Activated naive CD4-positive, alpha-beta T cell treated with anti-CD3 and anti-CD28 coated beads, Interleukin-2, amount 50 U/mL, for 16 hours (primary cell): ENCODE data around the gene EREG.
"Not testable (repeated sequence)": the region's sequence is repeated elsewhere in the genome, so short reads cannot be mapped to it uniquely, and the experiment has no call there.

Experiments used
- DNase-seq: peaks from one replicate; pipeline ENCODE4 v3.0.0-alpha.2; 2020

EREG gene, protein sequence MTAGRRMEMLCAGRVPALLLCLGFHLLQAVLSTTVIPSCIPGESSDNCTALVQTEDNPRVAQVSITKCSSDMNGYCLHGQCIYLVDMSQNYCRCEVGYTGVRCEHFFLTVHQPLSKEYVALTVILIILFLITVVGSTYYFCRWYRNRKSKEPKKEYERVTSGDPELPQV

DNA sequence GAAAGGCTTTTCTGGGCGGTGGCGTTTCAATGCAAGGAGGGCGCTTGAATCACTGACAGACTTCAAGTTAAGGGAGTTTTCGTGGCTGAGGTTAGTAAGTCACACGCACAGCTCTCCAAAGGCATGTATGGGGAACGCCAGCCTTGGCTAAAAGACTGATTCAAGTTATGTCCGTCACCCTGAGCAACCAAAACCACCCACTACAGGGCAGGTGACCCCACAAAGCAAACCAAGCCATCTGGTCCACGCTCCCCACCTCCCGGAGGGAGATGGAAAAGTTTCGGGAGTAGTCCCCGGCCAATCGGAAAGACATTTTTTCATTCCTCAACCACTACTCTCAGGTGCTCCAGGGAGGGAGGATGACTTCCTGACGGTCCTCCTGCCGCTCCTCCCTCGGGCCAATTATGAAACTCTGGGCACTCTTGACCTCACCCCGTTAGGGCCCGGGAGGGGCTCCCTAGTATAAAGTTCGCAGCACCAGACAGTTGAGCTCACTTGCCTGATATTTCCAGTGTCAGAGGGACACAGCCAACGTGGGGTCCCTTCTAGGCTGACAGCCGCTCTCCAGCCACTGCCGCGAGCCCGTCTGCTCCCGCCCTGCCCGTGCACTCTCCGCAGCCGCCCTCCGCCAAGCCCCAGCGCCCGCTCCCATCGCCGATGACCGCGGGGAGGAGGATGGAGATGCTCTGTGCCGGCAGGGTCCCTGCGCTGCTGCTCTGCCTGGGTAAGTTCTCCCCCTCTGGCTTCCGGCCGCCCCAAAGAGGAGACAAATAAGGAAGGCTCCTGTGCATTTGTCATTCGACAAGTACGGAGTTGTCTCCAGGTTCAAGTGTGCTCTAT, at the start of gene EREG:
Gene EREG, plus strand, starts transcription at position 494 of the 840 bp plus-strand sequence. Its CDS starts 164 bp downstream, at position 658.
- DNase-seq = no peak

DNA sequence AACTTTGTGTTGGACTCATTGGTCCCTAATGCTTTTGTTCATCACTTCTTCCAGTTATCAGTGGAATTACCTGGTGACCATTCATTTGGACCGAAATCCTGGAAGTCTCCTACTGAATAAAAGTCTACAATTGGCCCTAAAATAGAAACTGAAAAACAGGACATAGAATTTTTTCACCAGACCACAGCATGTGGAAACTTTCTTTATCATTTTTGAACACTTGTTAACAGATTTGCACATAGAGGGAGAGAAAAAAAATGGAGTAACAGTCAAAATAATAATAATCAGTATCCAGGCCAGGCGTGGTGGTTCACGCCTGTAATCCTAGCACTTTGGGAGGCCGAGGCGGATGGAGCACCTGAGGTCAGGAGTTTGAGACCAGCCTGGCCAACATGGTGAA, 49.6 kb upstream of the EREG start:
- no peak for DNase-seq

DNA sequence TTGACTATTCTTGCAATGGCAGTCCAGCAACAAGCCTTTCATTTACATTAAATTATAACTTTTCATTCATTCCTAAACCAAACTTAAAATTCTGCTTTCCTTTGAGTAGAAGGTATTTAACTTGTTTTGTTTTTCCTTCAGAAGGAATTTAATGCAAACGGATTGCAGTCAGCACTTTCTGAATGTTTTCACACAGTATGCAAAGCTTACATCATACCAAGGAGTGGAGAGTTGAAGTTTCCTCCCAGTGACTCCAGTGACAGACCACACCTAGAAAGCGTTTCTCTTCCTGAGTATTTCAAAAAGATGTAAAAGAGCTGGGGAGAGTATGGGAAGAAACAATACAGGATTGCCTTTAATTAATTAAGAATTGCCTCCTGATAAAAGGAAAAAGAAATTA, 48.5 kb upstream of the EREG start:
- DNase-seq = no peak

DNA sequence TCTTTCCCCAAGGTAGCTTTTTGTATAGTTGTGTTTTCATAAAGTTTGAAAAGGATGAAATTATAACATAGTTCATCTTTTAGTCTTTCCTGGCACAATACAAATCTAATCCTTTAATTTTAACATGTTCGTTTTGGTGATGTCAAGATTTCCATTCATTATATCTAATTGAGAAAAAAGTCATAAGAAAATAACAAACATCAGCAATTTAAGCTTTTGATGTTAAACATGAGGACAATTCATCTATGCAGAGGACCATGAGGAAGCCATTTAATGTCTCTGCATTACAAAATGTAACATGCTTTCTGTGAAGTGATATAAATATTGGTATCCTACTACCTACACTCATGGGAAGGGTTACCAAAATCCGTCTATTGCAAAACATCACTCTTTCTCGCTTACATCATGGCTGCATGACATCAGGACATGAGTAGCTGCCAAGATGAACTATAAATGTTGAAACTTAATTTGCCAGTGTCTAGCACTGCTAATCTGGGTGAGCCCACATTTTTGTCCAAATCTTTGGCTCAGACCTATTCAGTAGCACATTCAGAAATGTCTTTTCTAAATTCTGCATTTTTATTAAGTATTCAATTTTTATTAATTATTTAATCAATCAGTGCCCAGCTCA, 47.2 kb upstream of the EREG start:
- no peak for DNase-seq

DNA sequence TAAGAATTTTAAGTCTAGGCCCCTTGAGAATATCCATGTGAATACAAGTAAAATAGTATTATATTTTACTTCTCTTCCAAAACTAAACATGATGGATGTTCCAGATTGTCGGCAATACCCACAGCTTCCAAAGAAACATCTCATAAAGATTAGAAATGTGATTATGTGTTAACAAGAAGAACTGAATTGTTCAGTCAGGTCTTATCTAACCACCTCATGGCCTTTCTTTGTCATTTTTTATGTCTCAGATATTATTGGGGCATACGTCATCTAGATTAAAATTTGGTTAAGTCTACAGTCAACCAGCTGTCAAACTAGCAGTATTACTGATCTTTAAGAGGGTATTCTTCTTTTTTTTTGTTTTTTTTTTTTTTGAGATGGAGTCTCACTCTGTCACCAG, 46.7 kb upstream of the EREG start:
- no peak for DNase-seq

DNA sequence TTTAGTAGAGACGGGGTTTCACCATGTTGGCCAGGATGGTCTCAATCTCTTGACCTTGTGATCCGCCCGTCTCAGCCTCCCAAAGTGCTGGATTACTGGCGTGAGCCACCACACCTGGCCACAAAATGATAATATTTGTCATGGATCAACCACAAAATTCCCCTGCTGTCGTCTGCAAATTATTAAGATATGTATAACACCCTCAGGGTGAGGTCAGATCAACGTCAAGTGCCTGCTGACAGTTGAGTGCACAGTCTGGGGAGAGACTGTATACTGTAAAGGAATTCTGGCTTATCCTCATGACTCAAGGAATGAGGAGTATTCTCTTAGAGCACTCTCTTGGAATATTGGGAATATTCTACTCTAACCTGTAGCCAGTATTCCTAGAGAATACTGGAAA, 45.5 kb upstream of the EREG start:
- no peak for DNase-seq

DNA sequence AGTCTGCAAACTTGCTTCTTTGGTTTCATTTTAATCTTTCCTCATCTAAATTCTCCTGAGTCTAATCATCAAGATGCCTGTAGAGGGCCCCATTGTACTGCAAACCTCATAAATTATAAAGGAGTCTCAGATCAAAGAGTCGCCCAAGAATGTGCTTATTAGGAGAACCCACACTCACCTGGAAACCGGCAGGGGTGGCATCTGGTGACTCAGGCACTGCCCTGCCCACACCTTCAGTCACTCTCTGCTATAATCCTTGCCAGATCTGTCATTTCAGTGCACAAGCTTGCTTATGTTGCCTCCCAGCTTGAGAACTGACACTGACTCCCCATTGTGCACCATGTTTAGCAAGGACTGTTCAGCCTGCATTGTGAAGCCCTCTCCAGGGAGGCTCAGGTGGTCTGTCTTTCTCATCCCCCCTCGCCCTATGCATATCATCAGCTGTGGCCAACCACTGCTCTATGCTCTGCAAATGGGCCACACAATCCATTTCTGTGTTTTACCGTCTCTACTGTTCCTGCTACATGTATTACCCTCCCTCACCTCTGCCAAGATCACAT, 44.3 kb upstream of the EREG start:
- peak; percentile 40 for DNase-seq

DNA sequence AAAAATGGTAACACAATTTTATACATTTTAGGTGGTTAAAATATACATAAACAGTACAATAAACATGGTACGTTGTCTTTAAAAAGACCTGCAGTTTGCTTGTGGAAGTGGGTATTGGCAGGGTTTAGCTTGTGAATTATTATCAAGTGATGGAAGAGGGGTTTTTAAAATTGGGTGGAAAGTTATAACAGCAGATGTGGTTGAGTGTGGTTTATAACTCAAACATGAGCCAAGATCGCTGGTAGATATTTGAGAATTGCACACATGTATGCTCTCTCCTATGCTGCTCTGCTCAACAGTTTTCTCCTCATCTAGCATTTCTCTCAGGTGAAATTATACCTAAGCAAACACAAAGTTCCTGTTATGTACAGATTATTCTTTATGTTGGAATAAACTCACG, 42.6 kb upstream of the EREG start:
- no peak for DNase-seq

DNA sequence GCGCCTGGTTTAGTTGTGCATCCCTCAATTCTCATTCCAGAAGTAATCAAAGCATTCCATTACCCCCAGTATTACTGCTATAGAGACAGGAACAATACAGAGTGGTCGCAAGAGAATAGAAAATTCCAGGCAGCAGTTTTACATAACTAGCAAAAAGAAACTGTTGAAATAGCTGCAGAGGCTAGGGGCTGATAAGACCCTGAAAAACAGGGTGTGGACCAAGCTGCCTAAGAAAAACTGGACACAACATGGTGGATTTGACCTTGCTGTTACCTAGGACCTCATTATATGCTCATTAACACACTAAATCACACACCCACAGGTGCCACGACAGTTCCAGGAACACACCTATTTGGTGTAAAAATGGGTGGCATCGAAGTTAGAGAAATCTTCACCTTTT, 41.3 kb upstream of the EREG start:
- no peak for DNase-seq

DNA sequence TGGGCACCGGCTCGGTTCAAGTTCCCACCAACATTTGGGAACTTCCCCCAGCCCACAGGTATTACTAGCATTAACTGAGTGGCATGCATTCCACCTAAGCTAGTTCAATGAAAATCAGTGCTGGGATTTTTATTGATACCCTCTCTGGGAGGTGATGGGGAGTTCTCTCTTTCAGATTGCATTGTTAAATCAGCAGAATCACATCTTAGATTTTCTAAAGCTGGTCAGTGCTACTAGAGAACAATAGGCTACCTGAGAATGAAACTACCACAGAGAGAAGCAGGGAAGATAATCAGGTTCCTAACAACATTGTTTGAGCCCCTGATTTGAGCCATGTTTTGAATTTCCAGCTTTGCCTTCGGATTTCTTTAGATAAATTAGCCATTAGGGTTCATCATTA, 40.7 kb upstream of the EREG start:
- DNase-seq = no peak

DNA sequence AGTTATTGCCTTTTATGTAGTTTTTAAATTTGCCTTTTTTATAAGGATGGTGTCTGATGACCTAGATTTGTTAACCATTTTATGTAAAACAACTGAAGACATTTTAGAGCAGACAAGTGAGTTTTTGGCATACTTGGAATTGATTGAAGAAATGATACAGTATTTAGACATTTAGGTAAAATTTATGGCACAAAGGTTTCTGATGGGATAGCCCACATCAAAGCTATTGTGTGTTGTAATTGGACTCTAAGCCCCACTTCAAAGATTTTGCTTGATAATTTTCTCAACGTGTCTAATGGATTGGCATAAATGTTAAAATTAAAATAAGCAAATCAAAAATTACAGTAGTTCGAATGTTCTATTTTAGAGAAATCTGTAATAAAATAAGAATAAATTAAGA, 39.1 kb upstream of the EREG start:
- DNase-seq = no peak

DNA sequence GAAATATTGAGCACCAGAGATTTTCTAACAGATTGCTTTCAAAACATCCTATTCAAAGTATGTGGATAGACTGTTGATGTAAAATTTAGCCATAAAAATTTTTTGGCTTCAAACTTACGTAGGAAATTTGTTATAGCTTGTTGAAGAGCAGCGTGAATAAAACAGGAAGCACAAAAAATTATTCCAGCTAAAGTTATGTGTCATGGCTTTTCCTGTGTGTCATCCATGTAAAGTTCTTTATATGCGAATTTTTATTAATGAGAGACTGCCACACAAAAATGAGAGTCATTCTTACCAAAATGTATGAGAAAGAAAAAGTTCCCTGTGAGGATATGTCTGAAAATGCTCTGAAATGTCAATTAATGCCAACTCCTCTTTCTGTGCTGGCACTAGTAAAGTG, 37.2 kb upstream of the EREG start:
- DNase-seq = no peak

DNA sequence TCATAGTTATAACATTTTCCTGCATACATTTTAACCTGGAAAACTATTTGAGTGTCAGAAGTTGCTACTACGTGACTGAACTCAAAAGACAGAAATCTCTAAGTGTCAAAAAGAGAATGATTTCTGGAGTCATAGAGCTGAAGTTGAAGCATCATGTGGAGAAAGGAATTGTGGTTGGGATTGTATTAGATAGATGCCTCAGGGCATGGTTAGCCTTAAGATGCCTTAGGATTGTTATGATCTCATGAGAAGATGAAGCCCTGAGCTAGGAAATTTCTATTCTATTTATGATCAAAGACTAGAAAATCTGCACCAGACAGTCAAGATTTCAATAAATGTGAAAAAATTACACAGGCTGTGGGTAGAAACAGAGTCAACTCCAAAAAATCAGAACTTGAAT, 36.4 kb upstream of the EREG start:
- DNase-seq = no peak

DNA sequence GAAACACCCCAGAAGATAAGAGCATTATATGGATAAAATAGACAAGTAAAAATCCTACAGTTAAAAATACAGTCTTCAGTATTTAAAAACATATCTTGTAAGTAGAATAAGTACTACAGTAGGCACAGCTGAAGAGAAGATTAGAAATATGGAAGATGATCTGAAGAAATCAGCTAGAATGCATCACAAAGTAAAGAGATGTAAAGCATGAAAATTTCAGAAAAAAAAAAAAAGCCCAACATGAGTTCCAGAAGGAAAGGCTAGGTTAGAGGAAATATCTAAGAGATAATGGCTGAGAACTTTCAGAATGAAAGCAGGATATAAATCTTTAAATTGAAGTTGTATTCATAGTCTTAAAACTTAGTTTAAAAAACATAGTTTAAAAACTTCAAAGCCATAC, 35.6 kb upstream of the EREG start:
- no peak for DNase-seq

DNA sequence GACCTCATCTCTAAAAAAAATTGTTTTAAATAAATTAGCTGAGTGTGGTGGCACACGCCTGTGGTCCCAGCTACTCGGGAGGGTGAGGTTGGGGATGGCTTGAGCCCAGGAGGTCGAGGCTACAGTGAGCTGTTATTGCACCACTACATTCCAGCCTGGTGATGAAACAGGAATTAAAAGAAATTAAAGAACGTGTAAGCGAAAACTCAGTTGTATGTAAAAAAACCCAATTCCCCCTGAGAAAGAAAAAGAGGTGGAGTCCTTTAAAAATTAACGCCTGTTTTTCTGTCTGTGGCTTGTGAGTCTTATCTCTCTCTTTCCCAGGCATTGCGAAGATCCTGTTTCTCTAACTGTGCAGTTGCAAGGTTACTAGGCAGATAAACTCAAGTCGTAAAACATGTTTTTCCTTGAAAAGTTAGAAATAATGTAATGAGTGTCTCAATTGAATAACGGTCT, 34.6 kb upstream of the EREG start:
- DNase-seq = no peak

DNA sequence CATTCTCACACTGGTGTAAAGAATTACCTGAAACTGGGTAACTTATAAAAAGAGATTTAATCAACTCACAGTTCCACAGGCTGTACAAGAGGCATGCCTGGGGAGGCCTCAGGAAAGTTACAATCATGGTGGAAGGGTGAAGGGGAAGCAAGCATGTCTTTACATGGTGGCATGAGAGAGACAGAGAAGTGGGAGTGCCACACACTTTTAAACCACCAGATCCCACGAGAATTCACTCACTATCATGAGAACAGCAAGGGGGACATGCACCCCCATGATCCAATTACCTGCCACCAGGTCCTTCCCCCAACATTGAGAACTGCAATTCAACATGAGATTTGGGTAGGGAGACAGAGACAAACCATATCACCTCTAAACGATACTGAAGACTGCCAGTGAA, 33.7 kb upstream of the EREG start:
- no peak for DNase-seq

DNA sequence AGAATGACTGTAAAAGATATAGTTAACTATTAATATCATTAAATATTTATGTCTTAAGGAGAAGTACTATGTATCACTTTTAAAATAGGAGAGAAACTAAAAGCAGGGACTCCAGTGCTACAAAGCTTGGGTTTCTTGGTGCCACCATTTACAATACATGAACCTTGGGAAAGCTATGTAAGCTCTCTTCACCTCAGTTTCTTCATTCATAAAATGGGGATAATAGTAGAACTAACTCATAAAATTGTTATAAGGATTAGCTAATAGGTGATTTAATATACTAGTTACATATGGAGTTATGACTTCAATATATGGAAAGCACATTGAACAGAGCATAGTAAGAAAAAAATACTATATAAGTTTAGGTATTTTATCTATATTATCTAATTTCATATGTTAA, 33.0 kb upstream of the EREG start:
- DNase-seq = no peak

DNA sequence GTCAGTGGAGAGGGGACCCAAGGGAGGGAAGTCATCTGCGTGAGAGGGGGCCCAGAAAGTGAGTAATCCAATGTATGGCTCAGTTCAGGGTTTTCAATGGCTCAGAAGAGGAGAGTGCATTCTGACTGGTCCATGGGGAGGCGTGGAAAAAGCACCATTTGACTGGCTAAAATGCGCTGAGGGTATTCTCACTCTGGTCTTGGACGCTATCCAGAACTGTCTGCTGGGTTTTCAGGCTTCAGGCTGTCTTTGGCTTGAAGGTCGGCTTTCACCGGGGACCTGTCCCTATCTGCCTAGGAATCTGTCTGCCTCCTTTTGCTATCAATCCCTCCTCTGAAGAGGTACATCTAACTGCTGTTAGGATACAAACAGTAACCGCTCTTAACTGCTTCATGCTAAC, 30.3 kb upstream of the EREG start:
- no peak for DNase-seq

DNA sequence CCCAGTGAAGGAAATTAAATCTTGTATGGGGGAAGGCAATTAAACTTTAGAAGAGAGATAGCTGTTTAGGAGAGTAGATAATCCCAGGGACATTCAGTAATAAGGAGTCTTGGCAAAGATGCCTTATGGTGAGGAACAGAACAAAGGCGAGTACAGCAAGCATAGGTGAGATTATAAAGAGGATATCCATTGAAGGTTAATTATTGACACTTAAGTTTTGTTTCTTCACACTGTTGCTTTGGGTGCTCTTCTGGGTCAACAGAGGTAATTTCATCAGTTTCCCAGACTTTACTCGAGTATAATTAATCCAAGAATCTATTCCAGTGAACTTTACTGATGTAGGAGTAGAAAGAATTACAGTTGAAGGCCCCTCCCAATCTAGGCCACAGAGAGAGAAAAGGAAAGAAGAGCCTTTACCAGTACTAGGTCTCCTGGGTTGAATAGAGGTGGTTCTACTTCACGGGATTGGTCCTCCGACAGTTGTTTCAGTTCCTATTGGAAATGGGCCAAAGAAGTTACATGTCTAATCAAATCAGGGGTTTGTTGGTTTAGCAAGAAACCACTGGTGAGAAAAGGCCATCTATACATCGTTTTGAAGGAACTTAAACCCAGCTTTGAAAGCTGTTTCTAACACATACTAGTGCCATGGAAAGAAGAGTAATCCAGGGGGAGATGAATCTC, 29.5 kb upstream of the EREG start:
- DNase-seq = no peak

DNA sequence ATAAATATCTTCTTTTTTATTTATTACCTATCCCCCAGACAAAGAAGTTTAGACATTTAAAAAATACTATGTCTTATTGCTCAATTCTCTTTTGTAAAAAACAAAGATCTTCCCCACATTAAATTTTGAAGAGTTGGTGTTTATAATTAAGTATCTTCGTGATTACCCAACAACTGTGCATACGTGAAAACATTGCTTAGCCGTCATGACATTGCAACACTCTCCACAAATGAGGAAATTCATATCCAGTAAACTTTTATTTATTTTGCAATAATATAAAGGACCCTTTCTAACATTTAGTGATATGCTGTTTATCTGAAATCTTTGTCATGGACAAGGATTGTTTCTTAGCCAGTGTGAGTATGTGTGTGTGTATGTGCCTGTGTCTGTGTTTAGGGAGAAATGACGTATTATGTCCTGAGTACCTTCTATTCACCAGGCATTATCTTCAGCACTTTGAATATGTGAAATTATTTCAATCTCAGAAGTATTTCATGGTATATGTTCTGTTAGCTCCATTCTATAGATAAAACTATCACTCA, 26.1 kb upstream of the EREG start:
- no peak for DNase-seq

DNA sequence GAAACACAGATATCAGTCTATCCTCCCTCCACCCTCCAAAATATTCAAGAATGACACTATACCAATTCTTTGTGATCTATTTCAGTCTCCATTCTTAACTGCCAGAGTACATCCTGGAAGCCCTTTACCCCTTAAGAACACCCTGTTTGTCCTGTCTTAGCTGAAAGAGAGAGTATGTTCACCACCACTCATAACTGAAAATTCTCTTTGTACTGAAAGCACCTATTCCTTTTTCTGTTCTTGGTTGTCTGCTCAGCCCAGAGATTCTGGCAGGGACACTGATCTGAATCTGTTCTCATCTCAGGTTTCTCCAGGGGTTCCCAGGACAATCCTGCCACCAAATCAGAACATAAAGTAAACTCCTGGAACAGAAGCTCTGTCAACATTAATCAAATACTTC, 25.4 kb upstream of the EREG start:
- DNase-seq = no peak

DNA sequence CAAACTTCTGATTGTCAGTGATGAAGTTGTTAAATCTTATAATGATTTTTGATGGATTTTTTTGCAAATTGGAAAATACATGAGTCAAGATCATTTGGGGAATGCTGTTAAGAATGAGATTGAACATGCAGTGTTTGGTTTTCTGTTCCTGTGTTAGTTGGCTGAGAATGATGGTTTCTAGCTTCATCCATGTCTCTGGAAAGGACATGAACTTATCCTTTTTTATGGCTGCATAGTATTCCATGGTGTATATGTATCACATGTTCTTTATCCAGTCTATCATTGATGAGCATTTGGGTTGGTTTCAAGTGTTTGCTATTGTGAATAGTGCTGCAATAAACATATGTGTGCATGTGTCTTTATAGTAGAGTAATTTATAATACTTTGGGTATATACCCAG, 24.5 kb upstream of the EREG start:
- not testable (repeated sequence) for DNase-seq

DNA sequence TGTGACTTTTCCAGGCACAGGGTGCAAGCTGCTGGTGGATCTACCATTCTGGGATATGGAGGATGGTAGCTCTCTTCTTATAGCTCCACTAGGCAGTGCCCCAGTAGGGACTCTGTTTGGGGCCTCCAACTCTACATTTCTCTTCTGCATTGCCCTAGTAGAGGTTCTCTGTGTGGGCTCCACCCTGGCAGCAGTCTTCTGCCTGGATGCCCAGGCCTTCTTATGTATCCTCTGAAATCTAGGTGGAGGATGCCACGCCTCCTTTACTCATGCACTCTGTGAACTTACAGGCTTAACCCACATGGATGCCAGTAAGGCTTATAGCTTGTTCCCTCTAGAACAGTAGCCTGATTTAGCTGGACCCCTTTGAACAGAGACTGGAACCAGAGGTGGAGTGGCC, 20.9 kb upstream of the EREG start:
- DNase-seq = no peak
